ENCODE measurements around the gene CENATAC.

The CENATAC gene

GRCh38 chr11:119025978-119026766 is 28.2 kb downstream of the CENATAC start:
- Histone ChIP-seq H3K9me3 (ENCODE audit: control insufficient read depth, insufficient read depth, low read length) (no peaks in the 10 kb centered on the region), H3K4me3 (ENCODE audit: low read length) (no peak overlapping the region), H3K36me3 (ENCODE audit: control insufficient read depth, insufficient read depth, low read length) (peaks cover 37% of the 10 kb centered on the region), H3K4me1 (ENCODE audit: control insufficient read depth, insufficient read depth, low read length) (peaks cover 8% of the 10 kb centered on the region), H3K27me3 (ENCODE audit: control insufficient read depth, insufficient read depth, low read length) (no peaks in the 10 kb centered on the region), H3K27ac (ENCODE audit: low read length) (no peak overlapping the region)
- WGBS (ENCODE audit: insufficient coverage, insufficient read length): no CpG with 5 or more reads among the region's 16 CpGs
- DNase-seq (ENCODE audit: low read depth, low spot score): no peak

- no peak for DNase-seq (ENCODE audit: low read depth, low spot score)
- H3K27ac ChIP-seq (ENCODE audit: low read length): no peak overlapping the region
- no peak overlapping the region for H3K4me3 ChIP-seq (ENCODE audit: low read length)
- no peaks in the 10 kb centered on the region for H3K27me3 ChIP-seq (ENCODE audit: control insufficient read depth, insufficient read depth, low read length)
- peaks cover 37% of the 10 kb centered on the region for H3K36me3 ChIP-seq (ENCODE audit: control insufficient read depth, insufficient read depth, low read length)
- WGBS (ENCODE audit: insufficient coverage, insufficient read length): no CpG with 5 or more reads among the region's 2 CpGs
- no peaks in the 10 kb centered on the region for H3K9me3 ChIP-seq (ENCODE audit: control insufficient read depth, insufficient read depth, low read length)
- peaks cover 8% of the 10 kb centered on the region for H3K4me1 ChIP-seq (ENCODE audit: control insufficient read depth, insufficient read depth, low read length)
Observed at GRCh38 chr11:119026970-119027369, 29.0 kb downstream of the CENATAC start.

- H3K27ac ChIP-seq (ENCODE audit: low read length): no peak overlapping the region
- WGBS (ENCODE audit: insufficient coverage, insufficient read length): no CpG with 5 or more reads among the region's 9 CpGs
- H3K36me3 ChIP-seq (ENCODE audit: control insufficient read depth, insufficient read depth, low read length): peaks cover 37% of the 10 kb centered on the region
- no peaks in the 10 kb centered on the region for H3K9me3 ChIP-seq (ENCODE audit: control insufficient read depth, insufficient read depth, low read length)
- peaks cover 8% of the 10 kb centered on the region for H3K4me1 ChIP-seq (ENCODE audit: control insufficient read depth, insufficient read depth, low read length)
- DNase-seq (ENCODE audit: low read depth, low spot score): no peak
- H3K27me3 ChIP-seq (ENCODE audit: control insufficient read depth, insufficient read depth, low read length): no peaks in the 10 kb centered on the region
- no peak overlapping the region for H3K4me3 ChIP-seq (ENCODE audit: low read length)
Observed at GRCh38 chr11:119027561-119028345, 29.8 kb downstream of the CENATAC start.

GRCh38 chr11:119028346-119029068 is 30.6 kb downstream of the CENATAC start:
- Histone ChIP-seq H3K4me3 (ENCODE audit: low read length) (no peak overlapping the region), H3K4me1 (ENCODE audit: control insufficient read depth, insufficient read depth, low read length) (peaks cover 8% of the 10 kb centered on the region), H3K36me3 (ENCODE audit: control insufficient read depth, insufficient read depth, low read length) (peaks cover 34% of the 10 kb centered on the region), H3K27ac (ENCODE audit: low read length) (no peak overlapping the region), H3K9me3 (ENCODE audit: control insufficient read depth, insufficient read depth, low read length) (no peaks in the 10 kb centered on the region), H3K27me3 (ENCODE audit: control insufficient read depth, insufficient read depth, low read length) (no peaks in the 10 kb centered on the region)
- DNase-seq (ENCODE audit: low read depth, low spot score): no peak
- WGBS (ENCODE audit: insufficient coverage, insufficient read length): no CpG with 5 or more reads among the region's 9 CpGs

GRCh38 chr11:119029069-119029339 is 31.1 kb downstream of the CENATAC start:
- WGBS (ENCODE audit: insufficient coverage, insufficient read length): no CpG with 5 or more reads among the region's 1 CpG
- H3K36me3 ChIP-seq (ENCODE audit: control insufficient read depth, insufficient read depth, low read length): peaks cover 30% of the 10 kb centered on the region
- H3K27ac ChIP-seq (ENCODE audit: low read length): no peak overlapping the region
- DNase-seq (ENCODE audit: low read depth, low spot score): no peak
- no peak overlapping the region for H3K4me3 ChIP-seq (ENCODE audit: low read length)
- H3K4me1 ChIP-seq (ENCODE audit: control insufficient read depth, insufficient read depth, low read length): peaks cover 8% of the 10 kb centered on the region
- no peaks in the 10 kb centered on the region for H3K27me3 ChIP-seq (ENCODE audit: control insufficient read depth, insufficient read depth, low read length)
- no peaks in the 10 kb centered on the region for H3K9me3 ChIP-seq (ENCODE audit: control insufficient read depth, insufficient read depth, low read length)

- H3K4me3 ChIP-seq (ENCODE audit: low read length): peak overlapping the region; percentile 79; the same call in 1 of the 2 replicates
- no peaks in the 10 kb centered on the region for H3K9me3 ChIP-seq (ENCODE audit: control insufficient read depth, insufficient read depth, low read length)
- no peak for DNase-seq (ENCODE audit: low read depth, low spot score)
- peaks cover 29% of the 10 kb centered on the region for H3K36me3 ChIP-seq (ENCODE audit: control insufficient read depth, insufficient read depth, low read length)
- no CpG with 5 or more reads among the region's 10 CpGs for WGBS (ENCODE audit: insufficient coverage, insufficient read length)
- H3K27me3 ChIP-seq (ENCODE audit: control insufficient read depth, insufficient read depth, low read length): no peaks in the 10 kb centered on the region
- H3K4me1 ChIP-seq (ENCODE audit: control insufficient read depth, insufficient read depth, low read length): peaks cover 8% of the 10 kb centered on the region
- H3K27ac ChIP-seq (ENCODE audit: low read length): no peak overlapping the region
Observed at GRCh38 chr11:119029340-119030028, 31.5 kb downstream of the CENATAC start.

- H3K4me1 ChIP-seq (ENCODE audit: control insufficient read depth, insufficient read depth, low read length): peaks cover 8% of the 10 kb centered on the region
- peaks cover 26% of the 10 kb centered on the region for H3K36me3 ChIP-seq (ENCODE audit: control insufficient read depth, insufficient read depth, low read length)
- H3K27me3 ChIP-seq (ENCODE audit: control insufficient read depth, insufficient read depth, low read length): no peaks in the 10 kb centered on the region
- no peaks in the 10 kb centered on the region for H3K9me3 ChIP-seq (ENCODE audit: control insufficient read depth, insufficient read depth, low read length)
- no CpG with 5 or more reads among the region's 13 CpGs for WGBS (ENCODE audit: insufficient coverage, insufficient read length)
- DNase-seq (ENCODE audit: low read depth, low spot score): no peak
- H3K4me3 ChIP-seq (ENCODE audit: low read length): peak overlapping the region; percentile 79; the same call in 1 of the 2 replicates
- H3K27ac ChIP-seq (ENCODE audit: low read length): no peak overlapping the region
Observed at GRCh38 chr11:119030029-119030328, 32.0 kb downstream of the CENATAC start.

GRCh38 chr11:119030329-119031047 is 32.5 kb downstream of the CENATAC start, which contains the start of gene SLC37A4:
SLC37A4 (minus strand) TSS chr11:119030877.
- H3K27me3 ChIP-seq (ENCODE audit: control insufficient read depth, insufficient read depth, low read length): no peaks in the 10 kb centered on the region
- H3K9me3 ChIP-seq (ENCODE audit: control insufficient read depth, insufficient read depth, low read length): no peaks in the 10 kb centered on the region
- H3K4me1 ChIP-seq (ENCODE audit: control insufficient read depth, insufficient read depth, low read length): peaks cover 8% of the 10 kb centered on the region
- no peak within 1 kb of the TSS for H3K27ac ChIP-seq (ENCODE audit: low read length)
- H3K36me3 ChIP-seq (ENCODE audit: control insufficient read depth, insufficient read depth, low read length): peaks cover 21% of the 10 kb centered on the region
- peak within 1 kb of the TSS; percentile 79; the same call in 1 of the 2 replicates for H3K4me3 ChIP-seq (ENCODE audit: low read length)
- DNase-seq (ENCODE audit: low read depth, low spot score): peak; percentile 98
- no CpG with 5 or more reads among the region's 67 CpGs for WGBS (ENCODE audit: insufficient coverage, insufficient read length)

GRCh38 chr11:119031912-119032280 is 34.0 kb downstream of the CENATAC start:
- WGBS (ENCODE audit: insufficient coverage, insufficient read length): no CpG with 5 or more reads among the region's 9 CpGs
- no peaks in the 10 kb centered on the region for H3K27me3 ChIP-seq (ENCODE audit: control insufficient read depth, insufficient read depth, low read length)
- peaks cover 8% of the 10 kb centered on the region for H3K4me1 ChIP-seq (ENCODE audit: control insufficient read depth, insufficient read depth, low read length)
- no peak overlapping the region for H3K27ac ChIP-seq (ENCODE audit: low read length)
- H3K36me3 ChIP-seq (ENCODE audit: control insufficient read depth, insufficient read depth, low read length): peaks cover 10% of the 10 kb centered on the region
- no peak for DNase-seq (ENCODE audit: low read depth, low spot score)
- H3K9me3 ChIP-seq (ENCODE audit: control insufficient read depth, insufficient read depth, low read length): no peaks in the 10 kb centered on the region
- H3K4me3 ChIP-seq (ENCODE audit: low read length): no peak overlapping the region

All from iPS DF 6.9 (cell line).